ENCODE results near the gene CFAP410.

CFAP410 gene

DNA sequence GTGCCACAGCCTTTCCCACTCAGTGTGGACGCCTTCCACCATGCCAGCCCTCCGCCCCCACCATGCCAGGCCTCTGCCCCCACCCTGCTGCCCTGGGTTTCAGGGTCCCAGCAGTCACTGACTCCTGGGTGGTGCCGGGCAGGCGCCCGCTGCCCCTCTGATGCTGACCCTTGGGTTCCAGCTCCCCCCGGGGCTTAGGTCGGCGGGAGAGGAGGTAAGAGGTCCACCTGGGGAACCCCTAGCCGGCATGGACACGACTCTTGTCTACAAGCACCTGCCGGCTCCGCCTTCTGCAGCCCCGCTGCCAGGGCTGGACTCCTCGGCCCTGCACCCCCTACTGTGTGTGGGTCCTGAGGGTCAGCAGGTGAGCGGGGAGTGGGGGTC, 46.4 kb downstream of the CFAP410 start:
- no peaks in the 10 kb centered on the region for H3K4me1 ChIP-seq (ENCODE audit: insufficient read depth, low read length, severe bottlenecking)
- no peak overlapping the region for H3K27ac ChIP-seq (ENCODE audit: low read depth, low read length, poor library complexity, severe bottlenecking)
- no peaks in the 10 kb centered on the region for H3K36me3 ChIP-seq (ENCODE audit: insufficient read depth, low read length)
- no peak overlapping the region for H3K9ac ChIP-seq (ENCODE audit: low read length)
- TF ChIP-seq EZH2 (IDR thresholded peaks at IDR 0.05; ENCODE audit: borderline replicate concordance, low read length): no peak
- TF ChIP-seq, protein P1, sequence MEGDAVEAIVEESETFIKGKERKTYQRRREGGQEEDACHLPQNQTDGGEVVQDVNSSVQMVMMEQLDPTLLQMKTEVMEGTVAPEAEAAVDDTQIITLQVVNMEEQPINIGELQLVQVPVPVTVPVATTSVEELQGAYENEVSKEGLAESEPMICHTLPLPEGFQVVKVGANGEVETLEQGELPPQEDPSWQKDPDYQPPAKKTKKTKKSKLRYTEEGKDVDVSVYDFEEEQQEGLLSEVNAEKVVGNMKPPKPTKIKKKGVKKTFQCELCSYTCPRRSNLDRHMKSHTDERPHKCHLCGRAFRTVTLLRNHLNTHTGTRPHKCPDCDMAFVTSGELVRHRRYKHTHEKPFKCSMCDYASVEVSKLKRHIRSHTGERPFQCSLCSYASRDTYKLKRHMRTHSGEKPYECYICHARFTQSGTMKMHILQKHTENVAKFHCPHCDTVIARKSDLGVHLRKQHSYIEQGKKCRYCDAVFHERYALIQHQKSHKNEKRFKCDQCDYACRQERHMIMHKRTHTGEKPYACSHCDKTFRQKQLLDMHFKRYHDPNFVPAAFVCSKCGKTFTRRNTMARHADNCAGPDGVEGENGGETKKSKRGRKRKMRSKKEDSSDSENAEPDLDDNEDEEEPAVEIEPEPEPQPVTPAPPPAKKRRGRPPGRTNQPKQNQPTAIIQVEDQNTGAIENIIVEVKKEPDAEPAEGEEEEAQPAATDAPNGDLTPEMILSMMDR (IDR thresholded peaks at IDR 0.05; ENCODE audit: low read length): no peak
- no peaks in the 10 kb centered on the region for H3K9me3 ChIP-seq (ENCODE audit: low read length)
- no peak overlapping the region for H2AFZ ChIP-seq (ENCODE audit: low read length)
- H3K79me2 ChIP-seq (ENCODE audit: insufficient read depth, low read length): no peaks in the 10 kb centered on the region
- no peak overlapping the region for H3K4me3 ChIP-seq (ENCODE audit: low read depth, low read length, poor library complexity, severe bottlenecking)
- no peaks in the 10 kb centered on the region for H4K20me1 ChIP-seq (ENCODE audit: insufficient read depth, low read length)
- H3K27me3 ChIP-seq (ENCODE audit: insufficient read depth, low read length): 0 out of 2 replicates have a peak, but pooled peaks cover 11% of the 10 kb centered on the region
- no peaks in the 10 kb centered on the region for H3F3A ChIP-seq (ENCODE audit: insufficient read depth, low read length)
- no peak overlapping the region for H3K4me2 ChIP-seq (ENCODE audit: low read length)
- H3K9me2 ChIP-seq (ENCODE audit: low read depth, low read length): no peaks in the 10 kb centered on the region

DNA sequence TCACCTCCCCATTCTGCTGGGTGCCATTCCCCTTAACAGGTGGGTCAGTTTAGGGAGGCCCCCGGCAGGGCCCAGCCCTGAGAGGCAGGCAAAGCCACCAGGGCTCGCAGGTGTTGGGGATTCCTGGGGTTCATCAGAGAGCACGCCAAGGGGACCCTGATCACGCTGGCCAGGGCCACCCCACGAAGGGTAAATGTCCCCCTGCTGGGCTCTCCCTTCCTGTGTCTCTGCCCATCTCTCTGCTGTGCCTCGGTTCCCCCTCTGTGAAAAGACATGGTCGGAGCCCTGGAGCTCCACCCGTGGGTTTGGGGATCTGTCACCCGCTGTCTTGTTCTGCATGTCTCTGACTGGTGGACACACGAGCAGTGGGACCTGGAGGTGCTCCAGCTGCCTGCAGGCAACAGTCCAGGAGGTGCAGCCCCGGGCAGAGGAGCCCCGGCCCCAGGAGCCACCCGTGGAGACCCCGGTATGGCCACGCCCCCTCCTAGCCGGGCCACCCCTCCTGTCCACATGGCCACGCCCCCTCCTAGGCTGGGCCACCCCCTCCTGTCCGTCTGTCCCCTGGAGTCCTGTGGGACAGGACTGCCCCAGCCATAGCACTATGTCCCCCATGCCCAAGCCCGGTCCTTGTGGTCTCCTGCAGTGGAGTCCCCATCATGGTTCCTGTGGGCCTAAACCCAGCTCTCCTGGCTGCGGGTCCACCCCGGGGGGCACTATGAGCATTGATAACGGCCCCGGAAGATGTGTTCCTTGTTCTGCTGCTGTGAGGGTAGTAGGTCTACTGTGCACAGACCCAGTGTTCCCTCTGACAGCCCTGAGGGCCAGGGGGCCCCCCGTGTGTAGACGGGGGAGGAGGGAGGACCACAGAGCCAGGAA, 47.0 kb downstream of the CFAP410 start:
- Histone ChIP-seq H3K36me3 (ENCODE audit: insufficient read depth, low read length) (no peaks in the 10 kb centered on the region), H3K27ac (ENCODE audit: low read depth, low read length, poor library complexity, severe bottlenecking) (no peak overlapping the region), H3K9ac (ENCODE audit: low read length) (no peak overlapping the region), H3K79me2 (ENCODE audit: insufficient read depth, low read length) (no peaks in the 10 kb centered on the region), H3K4me3 (ENCODE audit: low read depth, low read length, poor library complexity, severe bottlenecking) (no peak overlapping the region), H2AFZ (ENCODE audit: low read length) (no peak overlapping the region), H3K4me2 (ENCODE audit: low read length) (no peak overlapping the region), H3K9me2 (ENCODE audit: low read depth, low read length) (no peaks in the 10 kb centered on the region), H3F3A (ENCODE audit: insufficient read depth, low read length) (no peaks in the 10 kb centered on the region), H3K9me3 (ENCODE audit: low read length) (no peaks in the 10 kb centered on the region), H3K27me3 (ENCODE audit: insufficient read depth, low read length) (0 out of 2 replicates have a peak, but pooled peaks cover 11% of the 10 kb centered on the region), H3K4me1 (ENCODE audit: insufficient read depth, low read length, severe bottlenecking) (no peaks in the 10 kb centered on the region), H4K20me1 (ENCODE audit: insufficient read depth, low read length) (no peaks in the 10 kb centered on the region)
- TF ChIP-seq, protein P1 (IDR thresholded peaks at IDR 0.05; ENCODE audit: low read length): no peak
- no peak for TF ChIP-seq EZH2 (IDR thresholded peaks at IDR 0.05; ENCODE audit: borderline replicate concordance, low read length)

DNA sequence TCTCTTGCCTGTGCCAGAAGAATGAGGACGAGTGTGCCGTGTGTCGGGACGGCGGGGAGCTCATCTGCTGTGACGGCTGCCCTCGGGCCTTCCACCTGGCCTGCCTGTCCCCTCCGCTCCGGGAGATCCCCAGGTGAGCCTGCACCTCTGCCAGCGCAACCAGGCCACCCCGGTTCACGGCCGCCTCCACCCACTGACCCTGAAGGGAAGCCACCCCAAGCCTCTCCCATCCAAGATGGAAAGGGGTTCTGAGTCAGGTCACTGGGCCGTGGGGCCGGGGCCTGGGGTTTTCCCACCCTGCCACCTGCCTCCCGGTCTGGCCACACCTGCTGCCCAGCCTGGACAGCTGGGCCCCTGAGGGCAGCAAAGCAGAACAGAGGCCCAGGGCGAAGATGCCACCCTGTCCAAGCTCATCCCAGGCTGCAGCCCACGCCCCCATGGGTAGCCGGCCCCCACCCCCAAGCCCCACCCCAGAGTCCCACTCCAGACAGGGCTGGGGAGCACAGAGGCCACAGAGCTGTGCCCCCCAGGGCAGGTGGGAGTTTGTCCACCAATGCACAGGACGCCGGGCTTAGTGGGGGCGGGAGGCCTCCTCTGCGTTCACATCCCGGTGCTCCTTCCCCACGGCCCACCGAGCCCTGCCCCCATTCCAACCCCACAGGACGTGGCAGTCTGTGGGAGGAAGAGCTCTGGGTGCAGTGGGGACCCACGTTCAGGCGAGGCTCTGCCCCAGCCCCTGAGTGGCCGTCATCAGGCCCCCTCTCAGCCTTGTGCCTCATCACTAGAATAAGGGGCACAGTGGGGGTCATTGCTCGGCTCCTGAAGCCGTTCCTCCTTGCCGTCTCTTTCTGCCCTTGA, 47.9 kb downstream of the CFAP410 start:
- Histone ChIP-seq H2AFZ (ENCODE audit: low read length) (no peak overlapping the region), H3K9me2 (ENCODE audit: low read depth, low read length) (no peaks in the 10 kb centered on the region), H3F3A (ENCODE audit: insufficient read depth, low read length) (no peaks in the 10 kb centered on the region), H3K36me3 (ENCODE audit: insufficient read depth, low read length) (no peaks in the 10 kb centered on the region), H3K9ac (ENCODE audit: low read length) (no peak overlapping the region), H3K79me2 (ENCODE audit: insufficient read depth, low read length) (no peaks in the 10 kb centered on the region), H4K20me1 (ENCODE audit: insufficient read depth, low read length) (no peaks in the 10 kb centered on the region), H3K4me1 (ENCODE audit: insufficient read depth, low read length, severe bottlenecking) (no peaks in the 10 kb centered on the region), H3K27me3 (ENCODE audit: insufficient read depth, low read length) (0 out of 2 replicates have a peak, but pooled peaks cover 11% of the 10 kb centered on the region), H3K4me3 (ENCODE audit: low read depth, low read length, poor library complexity, severe bottlenecking) (no peak overlapping the region), H3K9me3 (ENCODE audit: low read length) (no peaks in the 10 kb centered on the region), H3K27ac (ENCODE audit: low read depth, low read length, poor library complexity, severe bottlenecking) (no peak overlapping the region), H3K4me2 (ENCODE audit: low read length) (no peak overlapping the region)
- TF ChIP-seq EZH2 (IDR thresholded peaks at IDR 0.05; ENCODE audit: borderline replicate concordance, low read length): no peak
- TF ChIP-seq, protein P1 (IDR thresholded peaks at IDR 0.05; ENCODE audit: low read length): no peak
